ENCODE measurements around the gene RCAN2. TPM values are rescaled to one million over a fixed set of nuclear protein-coding genes. Genes with fewer than 3 reads are reported as not detected.
"Not testable (repeated sequence)": the region's sequence is repeated elsewhere in the genome, so short reads cannot be mapped to it uniquely, and the experiment has no call there.

Gene RCAN2
- polyA plus RNA-seq, 3 donors = 14.8 to 22.4 (median 22.4) TPM

GRCh38 chr6:46393161-46393939, 97.9 kb downstream of the RCAN2 start:
- no peak for DNase-seq

DNA sequence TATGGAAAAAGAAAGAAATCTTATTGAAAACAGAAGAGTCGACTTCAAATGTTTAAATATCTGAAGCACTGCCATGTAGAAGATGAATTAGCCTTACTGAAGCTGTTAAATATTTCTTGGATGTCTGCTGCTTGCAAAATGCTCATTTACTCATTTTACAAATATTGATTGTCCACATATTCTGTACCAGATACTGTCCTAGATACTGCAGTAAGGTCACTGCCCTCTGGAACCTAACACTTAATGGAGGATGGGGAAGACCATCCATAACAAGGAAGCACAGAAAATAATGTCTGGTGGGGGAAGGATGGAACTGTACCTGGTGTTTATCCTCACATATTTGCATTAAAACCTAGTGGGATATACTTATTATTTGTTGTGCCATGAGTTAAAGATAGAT, 99.0 kb downstream of the RCAN2 start:
- DNase-seq = no peak

DNA sequence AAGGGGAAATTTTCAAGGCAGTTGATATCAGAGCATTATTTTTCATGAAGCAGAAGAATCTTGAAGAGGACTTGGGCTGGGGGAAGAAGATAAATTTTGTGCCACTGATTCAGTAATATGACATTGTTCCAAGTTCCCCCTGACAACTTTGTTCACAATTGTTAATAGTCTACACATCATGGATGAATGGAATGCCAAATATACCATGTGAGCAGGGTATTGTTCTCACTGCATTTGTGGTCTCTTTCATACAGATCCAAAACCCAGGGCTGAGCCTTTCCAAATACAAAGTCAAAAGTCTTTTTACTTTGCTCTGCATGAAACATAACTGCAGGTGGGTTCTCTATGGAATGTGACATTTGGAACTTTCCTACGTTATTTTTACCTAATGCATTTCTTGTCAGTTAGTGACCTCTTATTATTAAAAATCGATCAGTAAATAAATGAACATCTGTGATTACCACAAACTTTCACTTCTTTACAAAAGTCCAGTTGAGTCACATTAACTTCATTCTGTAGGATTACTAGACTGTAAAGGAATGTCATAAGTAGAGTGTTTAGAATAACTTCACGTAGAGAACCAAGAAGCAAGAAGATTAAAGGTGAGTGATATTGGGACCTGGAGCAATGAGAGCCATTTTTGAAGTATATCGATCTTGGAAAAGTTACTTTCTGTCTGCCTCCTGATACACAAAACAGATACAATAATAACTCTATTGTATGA, 100.9 kb downstream of the RCAN2 start:
- DNase-seq = no peak

- DNase-seq = not testable (repeated sequence)
These were observed 103.5 kb downstream of the RCAN2 start for GRCh38 chr6:46387728-46388127.

DNA sequence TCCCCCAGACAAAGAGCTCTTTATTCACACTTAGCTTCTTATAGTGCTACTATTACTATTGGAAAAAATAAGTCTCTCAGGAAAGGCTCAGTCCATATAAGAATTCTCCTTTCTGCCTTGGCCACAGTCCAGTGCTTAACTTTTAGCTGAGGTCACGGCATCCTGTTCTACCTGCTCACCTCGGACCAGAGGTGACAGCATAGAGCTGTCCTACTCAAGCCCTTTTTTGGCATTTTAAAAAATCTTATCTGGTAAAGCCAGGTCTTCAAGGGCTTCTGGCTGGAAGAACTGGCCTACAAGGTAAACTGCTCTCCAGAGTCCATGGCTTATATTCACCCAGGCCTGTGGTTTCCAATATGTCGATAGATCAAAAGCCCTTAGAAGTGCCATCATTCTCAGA, 109.7 kb downstream of the RCAN2 start:
- DNase-seq = no peak

GRCh38 chr6:46381057-46381456, 110.2 kb downstream of the RCAN2 start:
- no peak for DNase-seq

DNA sequence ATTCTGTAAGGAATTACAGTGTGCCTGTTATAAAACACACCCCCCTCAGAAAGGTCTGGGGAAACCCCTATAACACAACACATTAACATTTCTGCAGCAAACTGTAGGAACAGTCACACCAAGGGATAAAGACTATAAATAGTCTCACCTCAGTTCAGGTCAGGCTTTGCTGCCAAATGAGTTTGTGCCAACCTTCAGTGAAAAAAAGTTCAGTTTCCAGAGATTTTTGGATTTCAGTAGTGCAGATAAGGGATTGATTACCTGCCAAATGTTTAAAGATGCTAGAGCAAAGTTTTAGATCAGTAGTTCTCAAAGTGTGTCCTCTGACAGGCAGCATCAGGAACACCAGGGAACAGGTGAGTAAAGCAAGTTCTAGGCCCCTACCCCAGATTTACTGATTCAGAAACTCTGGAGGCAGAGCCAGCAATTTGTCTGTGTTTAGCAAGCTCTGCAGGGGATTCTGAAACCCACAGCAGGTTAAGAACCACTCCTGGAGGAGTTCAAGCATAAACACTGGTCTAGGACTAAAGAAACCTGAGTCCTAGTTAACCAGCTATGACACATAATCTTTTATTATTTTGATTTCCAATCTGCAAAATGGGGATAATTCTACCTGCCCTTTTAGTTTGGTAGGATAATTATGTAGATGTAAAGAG, 111.0 kb downstream of the RCAN2 start:
- no peak for DNase-seq

DNA sequence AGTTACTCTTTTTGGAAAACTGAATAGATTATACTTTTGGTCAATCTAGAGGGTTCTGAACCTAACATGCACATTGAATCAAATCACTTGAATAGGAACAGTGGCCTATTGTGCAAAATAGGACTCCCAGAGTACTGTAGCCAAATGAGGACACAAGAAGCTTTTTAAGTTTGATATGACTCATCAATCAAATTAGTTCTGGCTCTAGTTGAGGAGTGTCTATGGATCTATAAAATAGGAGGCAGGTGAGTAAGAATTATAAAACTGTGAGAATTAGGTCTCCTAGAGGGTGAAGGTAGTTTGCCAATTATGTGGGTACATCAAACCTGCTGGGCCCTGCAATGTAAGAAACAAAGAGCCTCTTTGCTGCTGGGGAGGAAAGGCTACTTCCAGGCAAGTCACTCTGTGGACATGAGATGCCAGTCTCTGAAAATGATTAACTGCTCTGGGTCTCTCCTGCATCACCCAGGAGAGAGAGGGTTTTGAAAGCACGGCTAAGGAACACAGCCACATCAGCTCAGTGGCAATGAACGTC, 112.3 kb downstream of the RCAN2 start:
- no peak for DNase-seq

- DNase-seq = no peak
These were observed 112.9 kb downstream of the RCAN2 start for GRCh38 chr6:46378161-46378881.

DNA sequence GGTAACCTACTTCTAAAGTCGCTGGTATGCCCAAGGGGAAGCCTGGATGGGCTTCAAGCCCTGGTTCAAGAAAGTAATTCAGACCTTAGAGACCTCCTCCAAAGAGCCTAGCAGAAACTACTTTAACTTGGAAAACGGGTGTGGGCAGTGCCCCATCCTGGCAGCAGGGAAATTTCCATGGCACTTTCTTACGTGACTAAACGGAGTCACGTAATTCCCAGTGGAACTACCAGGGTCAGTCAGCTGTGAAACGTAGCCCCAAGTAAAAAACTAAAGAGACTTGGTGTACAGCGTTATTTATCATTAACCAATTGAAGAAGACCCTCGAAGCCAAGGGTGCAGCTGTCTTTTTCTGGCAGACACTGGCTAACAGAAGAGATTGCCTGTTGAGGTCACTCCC, 114.0 kb downstream of the RCAN2 start:
- no peak for DNase-seq

DNA sequence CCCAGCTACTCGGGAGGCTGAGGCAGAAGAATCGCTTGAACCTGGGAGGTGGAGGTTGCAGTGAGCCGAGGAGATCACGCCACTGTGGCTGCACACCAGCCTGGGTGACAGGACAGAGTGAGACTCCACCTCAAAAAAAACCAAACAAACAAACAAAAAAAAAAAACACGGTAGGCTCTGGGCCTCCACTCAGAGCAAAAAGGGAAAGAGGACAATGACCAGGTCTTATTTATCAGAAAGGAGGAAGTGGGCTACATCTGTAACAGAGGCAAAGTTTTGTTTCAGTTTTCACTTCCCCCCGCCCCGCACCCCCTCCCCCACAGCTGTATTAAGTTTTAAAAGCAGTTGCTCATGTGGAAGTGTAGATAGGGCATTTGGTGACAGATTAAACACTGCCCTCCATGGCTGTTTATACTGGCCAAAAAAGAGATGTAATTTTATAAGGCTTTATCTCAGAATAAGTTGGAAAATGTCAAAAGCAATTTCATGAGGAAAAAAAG, 114.6 kb downstream of the RCAN2 start:
- DNase-seq = no peak

DNA sequence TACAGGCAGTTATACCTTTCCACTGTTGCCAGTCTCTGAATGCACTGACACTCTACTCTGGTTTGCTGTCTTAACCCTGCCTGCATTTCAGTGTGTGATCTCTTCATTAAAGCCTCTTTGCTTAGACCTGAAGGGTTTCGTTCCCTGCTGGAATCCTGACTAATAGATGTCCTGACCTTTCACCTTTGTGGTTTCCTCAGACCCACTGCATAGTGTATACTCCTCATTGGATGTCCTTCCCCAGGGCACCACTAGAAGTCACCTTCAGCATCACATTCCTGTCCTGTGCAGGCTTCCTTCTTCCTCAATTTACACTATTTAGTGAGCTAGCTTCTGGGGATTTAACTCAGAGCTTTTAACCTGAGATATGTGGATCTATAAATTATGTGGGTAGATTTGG, 120.6 kb downstream of the RCAN2 start:
- no peak for DNase-seq

DNA sequence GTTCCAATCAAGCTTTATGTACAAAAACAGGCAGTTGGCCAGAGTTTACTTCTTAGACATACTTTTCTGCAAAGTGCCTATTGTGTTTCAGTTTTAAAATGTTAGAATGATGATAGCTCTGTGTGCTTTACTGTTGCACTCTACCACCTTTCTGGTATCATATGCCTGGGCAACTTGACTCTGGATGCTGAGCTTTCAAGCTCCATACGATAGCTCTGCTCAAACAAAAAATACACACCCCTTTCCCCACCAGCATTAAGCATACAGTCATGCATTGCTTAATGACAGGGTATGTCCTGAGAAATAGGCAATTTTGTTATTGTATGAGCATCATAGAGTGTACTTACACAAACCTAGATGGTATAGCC, 123.1 kb downstream of the RCAN2 start:
- DNase-seq = no peak

DNA sequence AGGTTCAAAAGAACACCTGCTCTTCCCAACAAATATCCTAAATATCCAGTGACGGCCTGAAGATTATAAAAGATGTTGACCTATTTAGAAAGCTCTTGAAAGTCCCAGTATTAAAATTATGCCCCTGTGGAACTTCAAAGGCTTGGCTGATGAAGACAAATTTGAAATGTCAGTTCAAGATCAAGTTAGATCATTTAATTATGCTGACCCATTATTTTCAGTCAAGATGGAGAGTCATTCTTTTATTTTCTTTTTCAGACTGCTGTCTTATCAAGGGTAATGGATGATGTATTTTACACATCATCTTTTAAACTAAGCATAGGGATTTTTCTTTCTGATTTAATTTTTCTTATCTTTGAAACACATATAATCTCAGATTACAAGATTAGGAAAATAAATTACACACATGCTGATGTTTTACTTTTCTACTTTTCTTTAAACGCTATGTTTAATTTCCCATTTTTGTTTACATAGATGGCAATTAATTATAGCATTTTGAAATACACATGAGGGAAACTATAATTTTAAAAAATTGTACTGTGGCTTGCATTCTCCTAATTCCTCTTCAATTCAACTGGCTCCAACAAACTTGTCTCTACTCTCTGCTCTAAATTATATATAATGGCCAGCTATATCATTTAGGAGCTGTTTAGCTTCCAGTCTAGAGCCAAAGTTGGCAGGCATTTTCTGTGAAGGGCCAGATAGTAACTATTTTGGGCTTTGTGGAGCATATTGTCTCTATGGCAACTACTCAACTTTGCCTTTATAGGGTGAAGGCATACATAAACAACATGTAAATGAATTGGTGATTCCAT, 123.7 kb downstream of the RCAN2 start:
- peak; percentile 77 for DNase-seq

GRCh38 chr6:46366190-46366900, 124.9 kb downstream of the RCAN2 start:
- DNase-seq = no peak

- DNase-seq = no peak
These were observed 133.7 kb downstream of the RCAN2 start for GRCh38 chr6:46357591-46357990.

GRCh38 chr6:46356543-46356942, 134.7 kb downstream of the RCAN2 start:
- DNase-seq = no peak

DNA sequence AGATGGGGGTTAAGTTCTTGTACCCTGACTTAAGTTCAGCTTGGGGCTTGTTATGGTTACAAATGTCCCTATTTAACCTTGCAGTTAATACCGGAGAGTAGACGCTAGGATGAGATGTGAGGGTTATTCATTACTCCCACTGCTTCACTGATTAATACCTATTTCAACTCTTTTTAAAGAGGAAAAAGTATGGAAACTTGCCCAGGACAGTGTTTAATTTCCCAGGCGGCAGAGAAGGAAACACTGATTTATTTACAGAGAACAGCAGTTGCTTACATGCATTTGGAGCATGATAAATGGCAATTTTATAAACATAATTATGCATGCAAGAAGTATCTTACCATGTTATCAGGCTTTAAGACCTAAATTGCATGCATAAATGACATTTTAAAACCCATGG, 137.7 kb downstream of the RCAN2 start:
- no peak for DNase-seq

- DNase-seq = no peak
These were observed 138.5 kb downstream of the RCAN2 start for GRCh38 chr6:46352541-46353268.

DNA sequence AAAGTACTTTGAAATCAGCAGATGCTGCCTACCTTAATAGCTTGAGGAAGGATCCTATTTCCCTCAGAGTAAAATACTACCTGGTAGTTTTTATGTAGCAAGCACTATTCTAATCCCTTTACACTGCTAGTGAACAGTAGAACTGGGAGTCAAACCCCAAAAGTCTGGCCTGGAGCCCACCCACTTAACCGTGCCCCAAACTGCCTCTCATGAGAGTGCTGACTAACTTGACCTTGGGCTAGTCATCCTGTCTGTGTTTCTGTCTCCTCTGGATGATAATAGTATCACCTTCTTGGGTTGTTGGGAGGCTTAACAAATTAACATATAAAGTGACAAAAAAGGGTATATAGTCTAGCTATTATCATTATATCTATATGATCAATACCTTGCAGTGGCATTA, 140.5 kb downstream of the RCAN2 start:
- DNase-seq = no peak

Measured in renal pelvis (tissue), 4 donors.